Vagina (tissue), 2 donors: ENCODE measurements around the gene MYO19. TPM values are rescaled to one million over a fixed set of nuclear protein-coding genes. Genes with fewer than 3 reads are reported as not detected.
"Not testable (repeated sequence)": the region's sequence is repeated elsewhere in the genome, so short reads cannot be mapped to it uniquely, and the experiment has no call there.

Source experiments
- DNase-seq, 2 donors: peaks; one replicate each; pipeline ENCODE4 v3.0.0-alpha.2; 2017; ENCODE audit errors: extremely low spot score in 2 of 2
- H3K27ac ChIP-seq: fragments of 200-600 bp; sonication (generic); one replicate; pipeline ENCODE4 v1.5.1; 2019
- H3K27me3 ChIP-seq: fragments of 200-600 bp; sonication (generic); one replicate; pipeline ENCODE4 v1.5.1; 2019
- H3K36me3 ChIP-seq, 2 donors: fragments of 200-600 bp; sonication (generic); one replicate each; pipeline ENCODE4 v1.5.1; 2017 to 2019
- H3K4me1 ChIP-seq: fragments of 200-600 bp; sonication (generic); one replicate; pipeline ENCODE4 v1.5.1; 2019
- H3K4me3 ChIP-seq, 2 donors: fragments of 200-600 bp; sonication (generic); 1 replicate in 1 of 2; 2 replicates in 1 of 2; pipeline ENCODE4 v1.5.1; 2016 to 2019
- H3K9me3 ChIP-seq: fragments of 200-600 bp; sonication (generic); one replicate; pipeline ENCODE4 v1.5.1; 2019
- POLR2A ChIP-seq, 2 donors: fragments of 450-650 bp; IDR thresholded peaks; one replicate each; pipeline ENCODE4 v1.6.1; 2017; ENCODE audit warnings: antibody characterized with exemption in 2 of 2, mild to moderate bottlenecking in 2 of 2, moderate library complexity in 2 of 2
- POLR2AphosphoS5 ChIP-seq, 2 donors: sonication (generic); formaldehyde crosslinking; IDR thresholded peaks; one replicate each; pipeline ENCODE4 v1.9.0; 2017; ENCODE audit warnings: antibody characterized with exemption in 2 of 2, mild to moderate bottlenecking in 2 of 2, low read depth in 1 of 2; ENCODE audit not compliant: insufficient read depth in 1 of 2
- intact Hi-C: fragments of 100-400 bp; cut with DNase I; formaldehyde crosslinking; loops from one replicate; pipeline ENCODE4 v1.15.1; 2023
- total RNA-seq: library from RNA; depleted of rRNA; stranded (reverse); fragments of >200 nt; gene quantifications from one replicate; pipeline ENCODE4 v1.2.3, GENCODE V29; 2016
- TF ChIP-seq, protein P1 (sequence below), 3 experiments: fragments of 450-650 bp in 2 of 3; fragments of 200-600 bp in 1 of 3; sonication (generic) in 1 of 3; IDR thresholded peaks; one replicate each; pipeline ENCODE4 v1.5.1; 2017 to 2019; ENCODE audit warnings: antibody characterized with exemption in 3 of 3, mild to moderate bottlenecking in 2 of 3, moderate library complexity in 2 of 3

MYO19 gene
- total RNA-seq, 1 donor from 2014 or later = 112 TPM

DNA sequence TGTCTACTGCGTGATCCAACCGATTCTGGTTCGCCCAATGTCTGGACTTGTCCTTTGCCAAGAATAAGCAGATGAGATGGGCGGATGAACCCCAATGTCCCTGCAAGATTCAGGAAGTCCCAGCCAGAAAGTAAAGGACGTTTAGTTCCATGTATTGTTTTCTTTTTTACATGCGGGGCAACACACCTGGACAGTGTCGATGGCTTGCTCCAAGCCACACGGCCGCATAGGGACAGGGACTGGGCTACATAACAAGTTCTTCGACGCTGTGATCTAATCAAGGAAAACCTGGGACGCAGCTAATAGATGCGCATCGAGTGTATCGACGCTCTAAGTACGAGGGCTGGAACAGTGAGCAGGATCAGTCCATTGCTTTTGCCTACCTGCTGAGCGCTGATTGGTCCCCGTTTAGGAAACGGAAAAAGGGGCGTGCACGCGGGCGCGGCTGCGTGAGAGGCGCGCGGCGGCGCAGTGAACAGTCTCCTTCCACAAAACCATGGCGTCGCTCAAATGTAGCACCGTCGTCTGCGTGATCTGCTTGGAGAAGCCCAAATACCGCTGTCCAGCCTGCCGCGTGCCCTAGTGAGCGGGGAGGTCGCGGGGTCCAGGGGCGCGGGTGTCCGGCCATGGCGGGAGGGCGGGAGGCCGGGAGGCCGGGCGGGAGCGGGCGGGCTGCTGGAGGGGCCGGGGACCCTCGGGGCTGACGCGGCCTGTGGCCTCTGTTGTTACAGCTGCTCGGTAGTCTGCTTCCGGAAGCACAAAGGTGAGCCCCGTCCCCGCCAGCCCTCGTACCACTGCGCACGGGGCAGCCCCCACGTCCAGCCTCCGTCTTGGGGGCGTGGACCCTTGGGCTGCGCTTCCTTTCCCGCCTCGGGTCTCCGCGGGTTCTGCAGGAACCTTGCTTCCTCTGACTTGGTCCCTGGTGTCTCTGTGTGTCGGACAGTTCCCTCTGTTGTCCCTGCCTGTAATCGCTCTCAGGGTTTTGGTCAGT is 48.2 kb downstream of the MYO19 start, which contains the start of gene ZNHIT3:
Gene ZNHIT3, plus strand, starts transcription at position 478 of the 991 bp plus-strand sequence. Its CDS starts 19 bp downstream, at position 497.
- Histone ChIP-seq H3K4me3 (peak within 1 kb of the TSS; percentile 94 to 97), H3K27me3 (no peaks in the 10 kb centered on the region), H3K27ac (peak within 1 kb of the TSS; percentile 81), H3K36me3 (no peaks in the 10 kb centered on the region), H3K9me3 (no peaks in the 10 kb centered on the region), H3K4me1 (peaks cover 48% of the 10 kb centered on the region)
- TF ChIP-seq POLR2AphosphoS5 (IDR thresholded peaks at IDR 0.05; ENCODE audit: insufficient read depth in 1 of 2, low read depth in 1 of 2) (peak; percentile 85 to 95), POLR2A (IDR thresholded peaks at IDR 0.05) (no peak)
- TF ChIP-seq, protein P1, sequence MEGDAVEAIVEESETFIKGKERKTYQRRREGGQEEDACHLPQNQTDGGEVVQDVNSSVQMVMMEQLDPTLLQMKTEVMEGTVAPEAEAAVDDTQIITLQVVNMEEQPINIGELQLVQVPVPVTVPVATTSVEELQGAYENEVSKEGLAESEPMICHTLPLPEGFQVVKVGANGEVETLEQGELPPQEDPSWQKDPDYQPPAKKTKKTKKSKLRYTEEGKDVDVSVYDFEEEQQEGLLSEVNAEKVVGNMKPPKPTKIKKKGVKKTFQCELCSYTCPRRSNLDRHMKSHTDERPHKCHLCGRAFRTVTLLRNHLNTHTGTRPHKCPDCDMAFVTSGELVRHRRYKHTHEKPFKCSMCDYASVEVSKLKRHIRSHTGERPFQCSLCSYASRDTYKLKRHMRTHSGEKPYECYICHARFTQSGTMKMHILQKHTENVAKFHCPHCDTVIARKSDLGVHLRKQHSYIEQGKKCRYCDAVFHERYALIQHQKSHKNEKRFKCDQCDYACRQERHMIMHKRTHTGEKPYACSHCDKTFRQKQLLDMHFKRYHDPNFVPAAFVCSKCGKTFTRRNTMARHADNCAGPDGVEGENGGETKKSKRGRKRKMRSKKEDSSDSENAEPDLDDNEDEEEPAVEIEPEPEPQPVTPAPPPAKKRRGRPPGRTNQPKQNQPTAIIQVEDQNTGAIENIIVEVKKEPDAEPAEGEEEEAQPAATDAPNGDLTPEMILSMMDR (IDR thresholded peaks at IDR 0.05) = peak in 1 of 3 experiments; percentile 6
- peak in 1 of 2 donors; percentile 95 for DNase-seq
- intact Hi-C loops = loop anchor here (10.0 kb wide), 1 partner anchor 512 kb away; no protein-coding TSS in a partner anchor

DNA sequence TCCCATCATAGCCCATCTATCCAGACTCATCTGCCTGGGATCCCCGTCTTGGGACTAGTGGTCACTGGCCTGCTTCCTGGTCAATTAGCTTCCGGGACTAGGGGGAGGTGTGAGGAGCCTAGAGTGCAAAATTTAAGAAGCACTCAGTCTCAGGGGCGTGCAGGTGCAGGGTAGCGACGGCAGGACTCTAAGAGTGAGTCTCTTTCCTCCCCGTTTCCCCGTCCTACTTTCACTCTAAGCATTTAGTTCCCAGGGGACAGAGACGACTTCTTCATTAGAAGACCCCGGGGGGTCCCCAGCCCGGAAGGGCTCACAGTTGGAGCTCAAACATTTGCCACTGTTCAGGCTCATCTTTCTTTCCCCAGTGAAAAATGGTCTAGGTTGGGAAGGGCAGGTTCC is 48.9 kb downstream of the MYO19 start:
- no peaks in the 10 kb centered on the region for H3K9me3 ChIP-seq
- TF ChIP-seq POLR2AphosphoS5 (IDR thresholded peaks at IDR 0.05; ENCODE audit: insufficient read depth in 1 of 2, low read depth in 1 of 2) = no peak
- TF ChIP-seq POLR2A (IDR thresholded peaks at IDR 0.05) = no peak
- TF ChIP-seq, protein P1 (IDR thresholded peaks at IDR 0.05) = no peak
- no peaks in the 10 kb centered on the region for H3K27me3 ChIP-seq
- H3K4me3 ChIP-seq = peak overlapping the region; percentile 94 to 97
- intact Hi-C loops = loop anchor here (10.0 kb wide), 1 partner anchor 511 kb away; no protein-coding TSS in a partner anchor
- H3K27ac ChIP-seq = peak overlapping the region; percentile 81
- H3K36me3 ChIP-seq = no peaks in the 10 kb centered on the region
- peaks cover 48% of the 10 kb centered on the region for H3K4me1 ChIP-seq
- no peak for DNase-seq

DNA sequence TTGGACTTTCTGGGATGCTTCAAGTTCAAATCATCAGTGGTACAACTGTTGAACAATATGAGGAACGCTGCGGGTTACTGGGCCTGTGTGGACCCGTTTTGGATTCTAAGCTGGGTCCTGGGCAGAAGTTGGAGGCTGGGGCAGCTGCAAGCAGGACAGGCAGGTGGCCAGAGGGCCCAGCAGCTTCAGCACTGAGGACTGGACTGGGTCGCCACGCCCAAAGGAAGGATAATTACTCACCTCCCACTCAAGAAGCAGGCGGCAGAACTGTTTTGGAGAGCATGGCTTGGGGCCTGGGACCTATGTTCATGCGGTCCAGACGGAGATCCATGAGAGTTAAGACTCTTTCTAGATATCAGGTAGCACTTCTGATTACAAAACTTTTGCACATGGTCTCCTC is 49.6 kb downstream of the MYO19 start:
- Histone ChIP-seq H3K4me1 (peaks cover 48% of the 10 kb centered on the region), H3K27ac (no peak overlapping the region), H3K4me3 (no peak overlapping the region), H3K36me3 (no peaks in the 10 kb centered on the region), H3K27me3 (no peaks in the 10 kb centered on the region), H3K9me3 (no peaks in the 10 kb centered on the region)
- no peak for DNase-seq
- intact Hi-C loops = loop anchor here (10.0 kb wide), 1 partner anchor 510 kb away; no protein-coding TSS in a partner anchor
- TF ChIP-seq, protein P1 (IDR thresholded peaks at IDR 0.05) = no peak
- no peak for TF ChIP-seq POLR2A (IDR thresholded peaks at IDR 0.05)
- TF ChIP-seq POLR2AphosphoS5 (IDR thresholded peaks at IDR 0.05; ENCODE audit: insufficient read depth in 1 of 2, low read depth in 1 of 2) = no peak

DNA sequence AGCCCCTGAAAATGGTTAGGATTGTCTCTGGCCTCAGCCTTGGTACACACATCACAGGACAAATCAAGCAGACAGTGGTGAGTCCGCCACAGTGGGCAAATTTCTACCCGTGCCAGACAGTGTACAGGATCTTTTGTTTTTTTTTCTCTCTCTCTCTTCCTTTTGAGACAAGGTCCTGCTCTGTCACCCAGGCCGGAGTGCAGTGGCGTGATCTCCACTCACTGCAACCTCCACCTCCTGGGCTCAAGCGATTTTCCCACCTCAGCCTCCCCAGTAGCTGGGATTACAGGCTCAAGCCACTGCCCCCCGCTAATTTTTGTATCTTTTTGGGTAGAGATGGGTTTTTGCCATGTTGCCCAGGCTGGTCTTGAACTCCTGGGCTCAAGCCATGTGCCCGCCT is 50.6 kb downstream of the MYO19 start:
- H3K27ac ChIP-seq, H3K27me3 ChIP-seq, H3K9me3 ChIP-seq, H3K36me3 ChIP-seq, DNase-seq, H3K4me3 ChIP-seq: not testable (repeated sequence)
- H3K4me1 ChIP-seq = peaks cover 43% of the 10 kb centered on the region
- intact Hi-C loops = loop anchor here (10.0 kb wide), 1 partner anchor 509 kb away; no protein-coding TSS in a partner anchor

DNA sequence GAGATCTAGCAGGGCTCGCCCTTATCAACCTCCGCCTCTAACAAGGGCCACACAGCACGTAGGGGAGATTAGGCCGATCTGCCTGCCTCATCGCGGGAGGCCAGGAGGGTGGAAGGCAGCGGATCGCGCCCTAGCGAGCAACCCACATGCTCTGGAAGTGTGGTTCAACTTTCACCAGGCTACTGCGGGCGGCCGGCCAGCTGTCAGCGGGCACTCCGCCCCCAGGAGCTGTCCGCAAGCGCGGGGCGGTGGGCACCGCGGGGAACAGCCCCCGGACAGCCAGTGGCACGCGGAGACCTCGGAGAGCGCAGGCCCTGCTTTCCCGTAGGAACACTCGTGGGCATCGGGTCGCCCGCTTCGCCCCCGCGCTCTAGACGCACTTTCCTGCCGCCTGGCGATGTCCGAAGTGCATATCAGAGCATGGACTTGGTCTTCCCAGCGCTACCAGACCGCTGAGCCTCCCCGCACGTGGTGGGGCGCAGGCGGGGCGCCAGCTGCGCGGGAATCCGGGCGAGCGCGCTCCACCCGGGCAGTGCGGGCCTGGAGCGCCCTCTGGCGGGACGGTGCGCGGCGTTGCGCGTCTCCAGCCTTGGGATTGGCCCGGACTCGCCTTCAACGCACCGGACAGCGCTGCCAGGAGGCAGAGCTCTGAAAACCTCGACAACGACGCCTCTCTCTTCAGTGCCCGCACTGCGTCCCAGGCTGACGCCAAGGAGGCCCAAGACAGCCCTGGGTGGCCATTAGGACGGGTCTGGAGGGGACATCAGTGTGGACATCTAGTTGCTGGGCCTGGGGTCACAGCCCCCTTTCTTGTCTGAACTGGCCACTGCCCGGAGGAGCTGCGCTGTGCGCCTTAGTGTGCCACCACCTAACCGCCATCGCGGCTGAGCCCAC is 51.8 kb downstream of the MYO19 start:
- DNase-seq = no peak
- TF ChIP-seq, protein P1 (IDR thresholded peaks at IDR 0.05) = peak; percentile 86 to 96 (median 86)
- TF ChIP-seq POLR2AphosphoS5 (IDR thresholded peaks at IDR 0.05; ENCODE audit: insufficient read depth in 1 of 2, low read depth in 1 of 2) = peak in 1 of 2 donors; percentile 44
- TF ChIP-seq POLR2A (IDR thresholded peaks at IDR 0.05) = no peak
- Histone ChIP-seq H3K27me3 (no peaks in the 10 kb centered on the region), H3K4me1 (peaks cover 34% of the 10 kb centered on the region), H3K4me3 (peak overlapping the region; percentile 38 to 47), H3K9me3 (no peaks in the 10 kb centered on the region), H3K27ac (no peak overlapping the region), H3K36me3 (no peaks in the 10 kb centered on the region)
- intact Hi-C loops = loop anchor here (10.0 kb wide), 1 partner anchor 508 kb away; no protein-coding TSS in a partner anchor
